ENCODE measurements around the gene CASKIN1. TPM values are rescaled to one million over a fixed set of nuclear protein-coding genes. Genes with fewer than 3 reads are reported as not detected.

The CASKIN1 gene
- total and polyA plus RNA-seq, 2 of the 8 experiments (the other 6 are each of a cell fraction or from before 2014, with no cell fraction given), result 1.2 to 6.4 TPM

DNA sequence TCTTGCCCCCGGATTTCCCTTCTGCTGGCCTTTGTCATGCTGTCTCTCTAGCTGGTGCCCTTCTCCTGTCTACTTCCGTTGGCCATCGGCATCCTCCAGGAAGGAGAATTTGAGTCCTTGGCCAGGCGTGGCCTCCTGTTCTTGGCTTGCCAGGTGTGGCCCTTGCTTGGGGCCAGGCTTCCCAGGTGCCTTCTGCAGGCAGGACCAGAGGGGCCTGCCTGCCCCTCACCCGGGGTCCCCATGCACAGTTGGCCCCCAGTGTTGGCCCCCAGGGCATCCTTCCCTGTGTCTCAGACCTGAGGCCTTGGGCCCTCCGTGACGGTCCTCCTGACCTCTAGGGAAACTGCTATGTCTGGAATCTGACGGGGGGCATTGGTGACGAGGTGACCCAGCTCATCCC is 11.5 kb upstream of the CASKIN1 start:
- Histone ChIP-seq H3K27ac (ENCODE audit: low read depth, low read length) (no peak overlapping the region), H2AFZ (ENCODE audit: low read length) (no peak overlapping the region), H2BK20ac (ENCODE audit: low read length) (no peak overlapping the region), H3K23me2 (ENCODE audit: low read depth, low read length) (peaks cover 12% of the 10 kb centered on the region; the same call in 1 of the 2 replicates), H4K5ac (ENCODE audit: insufficient read length, low read depth, low read length) (no peak overlapping the region), H3K4me1 (replicated peaks in 1 of 4; ENCODE audit: control insufficient read depth in 3 of 4, insufficient read depth in 4 of 4, low read length in 3 of 4) (peaks cover 0 to 19% (median 10%) of the 10 kb centered on the region in 4 experiments; a peak in 6 of 7 replicates), H3K56ac (replicated peaks; ENCODE audit: insufficient read length, low read depth, low read length) (no peak overlapping the region), H2BK15ac (ENCODE audit: low read length) (no peak overlapping the region), H3K9ac (replicated peaks in 1 of 4; ENCODE audit: extremely low read depth in 1 of 4, low read depth in 3 of 4, low read length in 3 of 4) (no peak overlapping the region), H2BK12ac (ENCODE audit: low read depth, low read length) (no peak overlapping the region), H2AK5ac (ENCODE audit: low read depth, low read length) (no peak overlapping the region), H3K14ac (ENCODE audit: insufficient read length) (no peak overlapping the region), H3K18ac (ENCODE audit: extremely low read depth, low read length) (no peak overlapping the region), H3K4me2 (ENCODE audit: insufficient read depth in 1 of 2, low read depth in 2 of 2, low read length in 2 of 2) (no peak overlapping the region), H2BK5ac (ENCODE audit: low read depth, low read length) (no peak overlapping the region), H3K9me3 (ENCODE audit: insufficient read depth in 2 of 2, low read depth in 1 of 2, low read length in 1 of 2) (no peaks in the 10 kb centered on the region), H4K20me1 (replicated peaks in 1 of 2; ENCODE audit: control insufficient read depth in 1 of 2, insufficient read depth in 2 of 2, low read length in 2 of 2) (peaks cover 5 to 27% of the 10 kb centered on the region in 2 experiments), H3K79me1 (ENCODE audit: low read depth, low read length) (peaks cover 10% of the 10 kb centered on the region), H3K4ac (replicated peaks; ENCODE audit: insufficient read length, low read depth, low read length) (no peak overlapping the region), H4K8ac (ENCODE audit: extremely low read depth, insufficient read depth, low read length) (no peak overlapping the region), H3K27me3 (replicated peaks in 1 of 4; ENCODE audit: control insufficient read depth in 3 of 4, extremely low read depth in 1 of 4, insufficient read depth in 3 of 4, low read length in 3 of 4) (no peaks in the 10 kb centered on the region), H3K36me3 (ENCODE audit: control insufficient read depth in 2 of 4, insufficient read depth in 4 of 4, low read length in 3 of 4) (peaks cover 8 to 42% (median 19%) of the 10 kb centered on the region in 4 experiments; a peak in 6 of 8 replicates), H3K79me2 (ENCODE audit: control insufficient read depth in 1 of 2, insufficient read depth in 2 of 2, low read length in 2 of 2) (peaks cover 0 to 10% of the 10 kb centered on the region in 2 experiments; a peak in 1 of 4 replicates), H4K91ac (replicated peaks; ENCODE audit: insufficient read length, low read length) (no peak overlapping the region), H2BK120ac (replicated peaks; ENCODE audit: low read depth, low read length) (no peak overlapping the region), H3K23ac (ENCODE audit: insufficient read length) (no peak overlapping the region), H3K4me3 (ENCODE audit: extremely low read depth in 1 of 4, insufficient read depth in 2 of 4, low read depth in 3 of 4, low read length in 4 of 4) (no peak overlapping the region)
- no peak for DNase-seq (ENCODE audit: low read depth in 1 of 2, low spot score in 2 of 2)
- no peak for FAIRE-seq
- ChIA-PET CTCF (ENCODE audit: partially characterized antibody) (interaction anchor here (2.3 kb wide), 1 partner anchor 9 kb away, joined by 6 read pairs; no protein-coding TSS in a partner anchor), POLR2A (ENCODE audit: partially characterized antibody) (interaction anchor here (0.7 to 15.1 kb wide), 10 partner anchors 11 to 325 kb away, joined by 3 to 156 read pairs (median 16); partner anchors contain the start of genes CASKIN1, E4F1, ECI1 and TRAF7)
- WGBS, 2 experiments (ENCODE audit: extremely low coverage in 1 of 2, insufficient coverage in 1 of 2, insufficient read length in 1 of 2, insufficient replicate concordance in 2 of 2, low coverage in 1 of 2, low lambda C conversion rate in 2 of 2, missing lambda C conversion rate in 1 of 2), result 93% methylated on average over 9 of the region's 9 CpGs; no CpG with 5 or more reads in 1 of the 2 experiments
- TF ChIP-seq HDAC2 (IDR thresholded peaks at IDR 0.05; ENCODE audit: borderline replicate concordance in 1 of 2, low read depth in 2 of 2, low read length in 2 of 2), result no peak
- TF ChIP-seq CHD2 (IDR thresholded peaks at IDR 0.05; ENCODE audit: low read length), result no peak
- TF ChIP-seq, protein P1, sequence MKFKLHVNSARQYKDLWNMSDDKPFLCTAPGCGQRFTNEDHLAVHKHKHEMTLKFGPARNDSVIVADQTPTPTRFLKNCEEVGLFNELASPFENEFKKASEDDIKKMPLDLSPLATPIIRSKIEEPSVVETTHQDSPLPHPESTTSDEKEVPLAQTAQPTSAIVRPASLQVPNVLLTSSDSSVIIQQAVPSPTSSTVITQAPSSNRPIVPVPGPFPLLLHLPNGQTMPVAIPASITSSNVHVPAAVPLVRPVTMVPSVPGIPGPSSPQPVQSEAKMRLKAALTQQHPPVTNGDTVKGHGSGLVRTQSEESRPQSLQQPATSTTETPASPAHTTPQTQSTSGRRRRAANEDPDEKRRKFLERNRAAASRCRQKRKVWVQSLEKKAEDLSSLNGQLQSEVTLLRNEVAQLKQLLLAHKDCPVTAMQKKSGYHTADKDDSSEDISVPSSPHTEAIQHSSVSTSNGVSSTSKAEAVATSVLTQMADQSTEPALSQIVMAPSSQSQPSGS (IDR thresholded peaks at IDR 0.05; ENCODE audit: low read length), result no peak
- TF ChIP-seq, protein P2, sequence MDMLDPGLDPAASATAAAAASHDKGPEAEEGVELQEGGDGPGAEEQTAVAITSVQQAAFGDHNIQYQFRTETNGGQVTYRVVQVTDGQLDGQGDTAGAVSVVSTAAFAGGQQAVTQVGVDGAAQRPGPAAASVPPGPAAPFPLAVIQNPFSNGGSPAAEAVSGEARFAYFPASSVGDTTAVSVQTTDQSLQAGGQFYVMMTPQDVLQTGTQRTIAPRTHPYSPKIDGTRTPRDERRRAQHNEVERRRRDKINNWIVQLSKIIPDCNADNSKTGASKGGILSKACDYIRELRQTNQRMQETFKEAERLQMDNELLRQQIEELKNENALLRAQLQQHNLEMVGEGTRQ (IDR thresholded peaks at IDR 0.05; ENCODE audit: low read length), result no peak
- no peak for TF ChIP-seq SP2 (IDR thresholded peaks at IDR 0.05; ENCODE audit: low read length)

All from H1 (cell line).